GM18868 (cell line): ENCODE measurements around the gene MROH2B.
"Not testable (repeated sequence)": the region's sequence is repeated elsewhere in the genome, so short reads cannot be mapped to it uniquely, and the experiment has no call there.

Experiments
- ATAC-seq: cut with Tn5 transposase; IDR thresholded peaks from one replicate; pipeline ENCODE4 v1.9.1; 2021; ENCODE audit warnings: mild to moderate bottlenecking, moderate library complexity; ENCODE audit not compliant: unreplicated experiment

Gene MROH2B

DNA sequence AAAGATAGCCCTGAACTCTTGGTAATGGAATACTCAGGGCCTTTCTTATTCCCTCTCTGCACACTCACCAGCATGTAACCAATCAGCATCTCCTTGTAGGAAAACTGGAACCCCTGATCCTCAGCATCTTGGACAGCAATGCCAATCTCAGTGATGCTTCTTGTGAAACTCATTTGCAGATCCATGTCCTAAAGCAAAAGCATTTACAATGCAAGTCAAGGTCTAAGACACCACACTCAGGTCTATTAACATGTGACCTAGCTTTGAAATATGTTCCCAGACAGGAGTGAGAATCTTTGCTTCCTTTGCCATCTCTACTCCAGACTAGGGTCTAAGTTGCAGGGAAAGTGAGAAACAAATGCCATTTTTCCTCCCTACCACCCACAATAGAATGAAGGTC, 38.2 kb downstream of the MROH2B start:
- ATAC-seq = no peak

DNA sequence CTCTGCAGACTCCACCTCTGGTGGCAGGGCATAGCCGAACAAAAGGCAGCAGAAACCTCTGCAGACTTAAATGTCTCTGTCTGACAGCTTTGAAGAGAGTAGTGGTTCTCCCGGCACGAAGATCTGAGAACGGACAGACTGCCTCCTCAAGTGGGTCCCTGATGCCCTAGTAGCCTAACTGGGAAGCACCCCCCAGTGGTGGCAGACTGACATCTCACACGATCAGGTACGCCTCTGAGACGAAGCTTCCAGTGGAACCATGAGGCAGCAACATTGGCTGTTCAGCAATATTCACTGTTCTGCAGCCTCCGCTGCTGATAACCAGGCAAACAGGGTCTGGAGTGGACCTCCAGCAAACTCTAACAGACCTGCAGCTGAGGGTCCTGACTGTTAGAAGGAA, 48.5 kb downstream of the MROH2B start:
- not testable (repeated sequence) for ATAC-seq

GRCh38 chr5:41012318-41012717, 58.8 kb downstream of the MROH2B start:
- no peak for ATAC-seq

DNA sequence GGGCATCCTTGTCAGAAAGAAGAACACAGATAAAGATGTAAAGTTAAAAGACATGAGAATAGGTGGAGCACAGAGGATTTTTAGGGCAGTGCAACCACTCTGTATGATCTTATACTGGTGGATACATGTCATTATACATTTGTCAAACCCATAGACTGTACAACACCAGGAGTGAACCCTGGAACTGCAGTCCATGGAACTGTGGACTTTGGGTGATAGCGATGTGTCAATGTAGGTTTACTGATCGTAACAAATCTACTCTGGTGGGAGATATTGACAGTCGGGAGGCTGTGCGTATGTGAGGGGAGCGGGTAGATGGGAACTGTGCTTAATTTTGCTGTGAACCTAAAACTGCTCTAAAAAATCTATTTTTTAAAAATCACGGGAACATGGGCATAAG, 60.6 kb downstream of the MROH2B start:
- ATAC-seq = no peak

- no peak for ATAC-seq
Observed at GRCh38 chr5:41009232-41009631, 61.9 kb downstream of the MROH2B start.

- no peak for ATAC-seq
Observed at GRCh38 chr5:41004931-41005330, 66.2 kb downstream of the MROH2B start.

GRCh38 chr5:41003670-41004376, 67.3 kb downstream of the MROH2B start:
- no peak for ATAC-seq

DNA sequence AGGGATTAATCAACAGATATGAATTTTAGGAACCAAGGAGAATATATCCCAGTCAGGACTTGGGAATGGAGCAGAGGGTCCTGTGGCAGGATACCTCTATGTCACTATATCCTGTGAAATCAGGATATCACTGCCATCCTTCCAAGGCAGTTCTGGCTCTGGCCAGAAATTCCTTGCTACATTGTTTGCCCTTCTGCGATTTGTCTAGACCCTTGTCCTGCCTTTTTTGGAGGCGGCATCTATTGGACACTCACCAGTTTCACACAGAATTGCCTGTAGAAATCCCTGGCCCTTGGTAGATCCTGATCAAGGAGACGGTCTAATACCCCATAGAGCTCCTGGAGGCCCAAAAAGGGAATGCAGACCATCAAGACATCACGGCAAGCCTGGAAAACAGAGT, 71.2 kb downstream of the MROH2B start:
- ATAC-seq = no peak

DNA sequence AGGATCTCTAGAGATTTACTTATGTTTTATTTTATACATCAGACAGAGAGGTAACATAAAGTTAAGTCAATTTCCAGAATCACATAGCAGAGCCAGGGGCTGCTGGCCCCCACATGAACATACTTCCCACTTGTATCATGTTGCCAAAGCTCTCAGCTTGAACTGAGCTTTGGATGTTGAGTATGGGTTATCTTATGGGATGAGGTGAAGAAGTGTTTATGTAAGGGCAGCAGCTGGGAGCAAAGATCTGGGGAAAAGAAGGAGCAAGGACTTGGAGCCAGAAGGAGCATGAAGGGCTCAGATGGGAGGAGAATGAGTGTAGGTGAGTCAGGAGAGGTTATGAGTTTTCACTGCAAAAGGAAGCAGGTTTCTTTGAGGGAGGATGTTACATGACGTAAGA, 72.0 kb downstream of the MROH2B start:
- no peak for ATAC-seq

DNA sequence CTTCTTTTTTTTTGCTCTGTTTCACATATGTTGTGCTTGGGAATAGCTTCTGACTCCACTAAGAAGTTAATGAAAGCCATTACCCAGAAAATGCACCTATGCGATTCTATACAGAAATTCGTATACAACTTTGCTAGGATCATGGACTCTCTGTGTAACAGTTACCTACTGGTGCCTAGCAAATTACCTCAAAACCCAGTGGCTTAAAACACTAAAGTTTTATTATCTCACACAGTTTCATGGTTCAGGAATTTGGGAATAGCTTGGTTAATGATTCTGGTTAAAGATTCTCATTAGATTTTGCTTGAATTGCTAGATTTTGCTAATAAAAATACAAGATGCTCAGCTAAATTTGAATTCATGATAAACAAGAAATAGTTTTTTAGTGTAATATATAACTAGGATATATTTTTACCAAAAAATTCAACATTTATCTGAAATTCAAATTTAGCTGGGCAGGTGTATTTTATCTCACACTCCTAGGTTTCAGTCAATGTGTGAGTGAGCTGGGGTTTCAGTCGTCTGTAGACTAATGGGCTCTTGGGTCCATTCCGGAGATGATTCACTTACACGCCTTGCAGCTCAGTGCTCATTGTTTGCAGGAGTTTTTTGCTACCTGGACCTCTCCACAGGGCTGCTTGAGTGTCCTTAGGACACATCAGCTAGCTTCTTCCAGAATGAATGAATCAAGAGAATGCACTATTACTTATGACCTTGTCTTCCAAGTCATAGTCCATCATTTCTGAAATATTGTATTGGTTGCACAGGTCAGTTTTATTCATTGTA, 75.1 kb downstream of the MROH2B start:
- no peak for ATAC-seq

DNA sequence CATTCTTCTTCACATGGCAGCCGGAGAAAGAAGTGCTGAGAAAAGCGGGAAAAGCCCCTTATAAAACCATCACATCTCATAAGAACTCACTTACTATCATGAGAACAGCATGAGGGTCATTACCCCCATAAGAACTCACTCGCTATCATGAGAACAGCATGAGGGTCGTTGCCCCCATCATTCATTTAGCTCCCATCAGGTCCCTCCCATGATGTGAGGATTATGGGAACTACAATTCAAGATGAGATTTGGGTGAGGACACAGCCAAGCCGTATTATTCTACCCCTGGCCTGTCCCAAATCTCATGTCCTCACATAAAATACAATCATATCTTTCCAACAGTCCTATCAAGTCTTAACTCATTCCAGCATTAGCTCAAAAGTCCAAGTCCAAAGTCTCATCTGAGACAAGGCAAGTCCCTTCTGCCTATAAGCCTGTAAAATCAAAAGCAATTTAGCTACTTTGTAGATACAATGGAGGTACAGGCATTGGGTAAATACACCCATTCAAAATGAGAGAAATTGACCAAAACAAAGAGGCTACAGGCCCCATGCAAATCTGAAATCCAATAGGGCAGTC, 79.1 kb downstream of the MROH2B start:
- ATAC-seq = no peak

DNA sequence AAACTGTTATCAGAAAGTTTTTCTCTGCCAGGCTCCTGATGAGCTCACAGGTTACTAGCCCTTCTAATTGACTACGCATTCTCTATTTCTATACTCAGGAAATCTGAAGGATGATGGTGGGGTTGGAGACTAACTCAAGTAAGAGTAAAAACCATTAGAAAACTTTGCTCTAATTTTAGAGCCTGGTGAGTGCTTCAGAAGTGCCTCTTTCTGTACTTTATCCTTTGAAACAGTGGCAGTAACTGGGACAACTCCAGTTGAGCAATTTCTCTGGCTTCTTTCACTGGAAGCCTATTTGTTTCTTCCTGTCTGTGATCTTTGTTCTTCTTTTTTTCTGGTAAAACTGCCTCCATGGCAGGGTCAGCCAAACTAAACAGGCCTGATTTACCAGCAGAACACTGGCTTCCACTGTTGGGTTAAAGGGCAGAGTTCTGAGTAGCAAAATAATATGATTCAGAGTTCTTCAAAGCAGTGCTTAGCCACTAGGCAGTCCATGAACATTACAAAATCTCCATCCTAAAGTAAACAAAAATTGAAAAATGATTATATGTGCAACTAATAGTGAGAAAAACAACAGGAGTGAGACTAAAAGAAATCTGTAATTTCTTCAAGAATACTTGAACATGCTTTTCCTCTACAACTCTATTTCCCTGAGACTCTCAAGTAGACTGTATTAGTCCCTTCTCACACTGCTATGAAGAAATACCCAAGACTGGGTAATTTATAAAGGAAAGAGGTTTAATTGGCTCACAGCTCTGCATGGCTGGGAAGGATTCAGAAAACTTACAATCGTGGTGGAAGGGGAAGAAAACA, 79.8 kb downstream of the MROH2B start:
- no peak for ATAC-seq

- ATAC-seq = no peak
Observed at GRCh38 chr5:40988746-40989510, 82.2 kb downstream of the MROH2B start.

DNA sequence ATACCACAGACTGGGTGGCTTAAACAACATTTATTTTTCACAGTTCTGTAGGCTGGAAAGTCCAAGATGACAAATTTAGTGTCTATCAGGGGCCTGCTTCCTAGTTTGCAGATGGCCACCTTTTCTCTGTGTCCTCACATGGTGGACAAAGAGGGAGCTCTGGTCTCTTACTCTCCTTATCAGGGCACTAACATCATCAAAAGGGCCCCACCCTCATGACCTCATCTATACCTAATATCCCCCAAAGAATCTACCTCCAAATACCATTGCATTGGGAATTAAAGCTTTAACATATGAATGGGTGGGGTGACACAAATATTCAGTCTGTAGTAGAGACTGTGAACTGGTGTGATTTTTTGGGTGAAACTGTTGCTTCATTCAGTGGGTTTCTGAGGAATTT, 83.8 kb downstream of the MROH2B start:
- ATAC-seq = no peak

DNA sequence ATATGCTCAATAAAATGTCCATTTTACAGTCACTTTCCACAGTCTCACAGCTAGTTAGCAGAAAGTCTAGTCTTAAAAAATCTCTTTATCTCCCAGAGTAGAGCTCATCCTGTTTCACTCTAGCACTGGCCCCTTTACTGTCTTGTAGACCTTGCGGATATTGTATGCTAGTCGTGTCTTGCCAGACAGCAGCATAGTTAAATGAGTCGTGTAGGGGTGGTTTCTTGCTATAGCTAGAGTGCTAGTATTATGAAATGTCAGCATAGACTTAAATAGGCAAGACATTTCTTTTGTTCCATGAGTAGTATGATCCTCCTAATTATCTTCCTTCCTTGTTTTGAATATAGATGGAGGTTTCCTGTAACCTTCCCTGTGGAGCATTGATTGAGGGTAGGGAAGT, 84.5 kb downstream of the MROH2B start:
- ATAC-seq = no peak

- ATAC-seq = no peak
Observed at GRCh38 chr5:40985501-40985900, 85.6 kb downstream of the MROH2B start.

GRCh38 chr5:40984884-40985283, 86.3 kb downstream of the MROH2B start:
- ATAC-seq = no peak

DNA sequence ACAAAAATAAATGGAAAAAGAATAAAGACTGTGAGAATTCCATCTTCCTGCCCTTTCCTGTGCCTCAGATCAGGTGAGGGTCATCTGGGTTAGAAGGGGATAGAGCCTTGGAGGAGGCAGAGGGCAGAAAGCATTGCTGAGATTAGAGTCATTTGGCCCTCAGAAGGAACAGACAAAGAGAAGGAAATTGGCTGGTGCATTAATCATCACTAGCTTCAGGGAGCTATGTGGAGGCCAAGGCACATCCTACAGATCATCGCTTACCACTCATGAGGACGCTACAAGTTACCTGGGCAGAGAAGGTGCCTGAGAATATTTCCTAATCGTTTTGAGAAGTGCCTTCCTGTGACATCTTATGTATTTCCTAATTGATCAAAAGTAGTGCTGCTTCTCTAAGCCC, 87.4 kb downstream of the MROH2B start:
- no peak for ATAC-seq

DNA sequence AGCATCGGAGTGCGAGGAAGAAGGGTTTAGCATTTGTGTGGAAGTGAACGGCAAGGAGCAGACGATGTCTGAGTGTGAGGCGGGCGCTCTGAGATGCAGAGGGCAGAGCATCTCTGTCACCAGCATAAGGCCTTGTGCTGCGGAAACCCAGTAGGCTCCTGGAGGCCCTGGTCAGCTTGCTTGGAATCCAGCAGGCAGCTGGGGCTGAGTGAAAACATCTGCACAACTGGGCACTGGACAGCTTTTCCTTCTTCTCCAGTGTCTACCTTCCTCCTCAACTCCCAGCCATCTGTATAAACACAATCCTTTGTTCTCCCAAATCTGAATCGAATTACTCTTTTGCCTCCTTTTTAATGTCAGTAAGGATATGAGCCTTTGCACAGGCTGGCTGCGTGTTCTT, 89.7 kb downstream of the MROH2B start:
- ATAC-seq = no peak

DNA sequence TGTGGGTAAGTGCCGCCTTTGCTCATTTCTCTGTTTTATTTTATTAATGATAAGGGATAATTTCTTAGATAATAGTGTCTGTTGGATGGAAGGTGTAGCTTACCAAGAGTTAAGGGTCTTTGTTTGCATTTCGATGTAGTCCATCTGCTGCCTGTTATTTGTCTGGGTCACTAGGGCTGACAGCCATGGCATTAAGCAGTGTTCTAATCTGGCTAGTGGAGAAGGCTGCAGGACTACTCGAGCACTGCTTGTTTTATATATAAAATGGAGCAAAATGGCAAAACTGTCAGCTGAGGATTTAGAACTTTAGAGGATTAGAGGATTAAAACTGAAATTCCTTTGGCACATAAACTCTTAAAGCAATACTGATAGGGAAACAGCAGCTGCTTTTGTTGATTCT, 94.3 kb downstream of the MROH2B start:
- no peak for ATAC-seq

GRCh38 chr5:40976041-40976440, 95.1 kb downstream of the MROH2B start:
- no peak for ATAC-seq
